ENCODE data around the gene SGCD.

DNA sequence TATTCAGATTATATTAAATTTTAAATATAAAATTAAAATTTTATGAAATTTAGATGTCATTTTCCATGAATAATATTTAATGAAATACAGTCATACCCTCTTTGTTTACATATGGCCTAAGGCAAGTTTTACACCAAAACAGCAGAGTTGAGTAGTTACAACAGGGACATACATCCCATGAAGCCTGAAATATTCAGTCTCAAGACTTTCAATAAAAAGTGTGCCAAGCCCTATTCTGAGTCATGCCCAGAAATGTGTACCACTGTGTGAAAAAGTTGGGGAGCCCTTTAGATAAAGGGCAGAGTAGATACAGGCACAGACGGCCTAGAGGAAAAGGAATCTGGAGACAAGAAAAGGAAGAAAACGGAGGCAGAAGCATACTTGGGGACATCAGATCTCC lies 261.3 kb downstream of the SGCD start:
- TF ChIP-seq, protein P1, sequence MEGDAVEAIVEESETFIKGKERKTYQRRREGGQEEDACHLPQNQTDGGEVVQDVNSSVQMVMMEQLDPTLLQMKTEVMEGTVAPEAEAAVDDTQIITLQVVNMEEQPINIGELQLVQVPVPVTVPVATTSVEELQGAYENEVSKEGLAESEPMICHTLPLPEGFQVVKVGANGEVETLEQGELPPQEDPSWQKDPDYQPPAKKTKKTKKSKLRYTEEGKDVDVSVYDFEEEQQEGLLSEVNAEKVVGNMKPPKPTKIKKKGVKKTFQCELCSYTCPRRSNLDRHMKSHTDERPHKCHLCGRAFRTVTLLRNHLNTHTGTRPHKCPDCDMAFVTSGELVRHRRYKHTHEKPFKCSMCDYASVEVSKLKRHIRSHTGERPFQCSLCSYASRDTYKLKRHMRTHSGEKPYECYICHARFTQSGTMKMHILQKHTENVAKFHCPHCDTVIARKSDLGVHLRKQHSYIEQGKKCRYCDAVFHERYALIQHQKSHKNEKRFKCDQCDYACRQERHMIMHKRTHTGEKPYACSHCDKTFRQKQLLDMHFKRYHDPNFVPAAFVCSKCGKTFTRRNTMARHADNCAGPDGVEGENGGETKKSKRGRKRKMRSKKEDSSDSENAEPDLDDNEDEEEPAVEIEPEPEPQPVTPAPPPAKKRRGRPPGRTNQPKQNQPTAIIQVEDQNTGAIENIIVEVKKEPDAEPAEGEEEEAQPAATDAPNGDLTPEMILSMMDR (IDR thresholded peaks at IDR 0.05): no peak
- TF ChIP-seq POLR2A (IDR thresholded peaks at IDR 0.05): no peak
